C4-2B (cell line): ENCODE measurements around the gene VEPH1.

Experiments
- CTCF ChIP-seq: fragments of 450-650 bp; conservative IDR thresholded peaks from 2 replicates; pipeline ENCODE4 v1.5.1; 2017; ENCODE audit warnings: mild to moderate bottlenecking
- ZFX ChIP-seq: fragments of 450-650 bp; IDR thresholded peaks from 2 replicates; pipeline ENCODE4 v1.6.1; 2017

- no peak for TF ChIP-seq CTCF
- TF ChIP-seq ZFX: no peak
Measured at GRCh38 chr3:157274644-157275137, 228.5 kb downstream of the VEPH1 start.
